HT1080 (cell line): ENCODE results near the gene COG8. TPM values are rescaled to one million over a fixed set of nuclear protein-coding genes. Genes with fewer than 3 reads are reported as not detected.
"Not testable (repeated sequence)": the region's sequence is repeated elsewhere in the genome, so short reads cannot be mapped to it uniquely, and the experiment has no call there.

Experiments used
- DNase-seq: peaks from one replicate; pipeline ENCODE4 v3.0.0-alpha.2; 2015; ENCODE audit warnings: low read depth
- polyA plus RNA-seq, 2 experiments: library from polyadenylated mRNA; depleted of rRNA; stranded (reverse); fragments of >200 nt; gene quantifications; 2 replicates each; pipeline ENCODE4 v1.2.3, GENCODE V29; 2015
- total RNA-seq: library from RNA; depleted of rRNA; stranded (reverse); fragments of >200 nt; shearing (Covaris generic); gene quantifications from 2 replicates; pipeline ENCODE4 v1.2.3, GENCODE V29; 2014; rRNA removed

Gene COG8, protein sequence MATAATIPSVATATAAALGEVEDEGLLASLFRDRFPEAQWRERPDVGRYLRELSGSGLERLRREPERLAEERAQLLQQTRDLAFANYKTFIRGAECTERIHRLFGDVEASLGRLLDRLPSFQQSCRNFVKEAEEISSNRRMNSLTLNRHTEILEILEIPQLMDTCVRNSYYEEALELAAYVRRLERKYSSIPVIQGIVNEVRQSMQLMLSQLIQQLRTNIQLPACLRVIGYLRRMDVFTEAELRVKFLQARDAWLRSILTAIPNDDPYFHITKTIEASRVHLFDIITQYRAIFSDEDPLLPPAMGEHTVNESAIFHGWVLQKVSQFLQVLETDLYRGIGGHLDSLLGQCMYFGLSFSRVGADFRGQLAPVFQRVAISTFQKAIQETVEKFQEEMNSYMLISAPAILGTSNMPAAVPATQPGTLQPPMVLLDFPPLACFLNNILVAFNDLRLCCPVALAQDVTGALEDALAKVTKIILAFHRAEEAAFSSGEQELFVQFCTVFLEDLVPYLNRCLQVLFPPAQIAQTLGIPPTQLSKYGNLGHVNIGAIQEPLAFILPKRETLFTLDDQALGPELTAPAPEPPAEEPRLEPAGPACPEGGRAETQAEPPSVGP
- total RNA-seq = 65.5 and 79.0 TPM in 2 replicates
- polyA plus RNA-seq (2015; cell fraction: cytosol; rRNA removed) = 45.9 and 49.1 TPM in 2 replicates
- 74.5 and 88.0 TPM in 2 replicates for polyA plus RNA-seq (2015; cell fraction: nucleus; rRNA removed)

DNA sequence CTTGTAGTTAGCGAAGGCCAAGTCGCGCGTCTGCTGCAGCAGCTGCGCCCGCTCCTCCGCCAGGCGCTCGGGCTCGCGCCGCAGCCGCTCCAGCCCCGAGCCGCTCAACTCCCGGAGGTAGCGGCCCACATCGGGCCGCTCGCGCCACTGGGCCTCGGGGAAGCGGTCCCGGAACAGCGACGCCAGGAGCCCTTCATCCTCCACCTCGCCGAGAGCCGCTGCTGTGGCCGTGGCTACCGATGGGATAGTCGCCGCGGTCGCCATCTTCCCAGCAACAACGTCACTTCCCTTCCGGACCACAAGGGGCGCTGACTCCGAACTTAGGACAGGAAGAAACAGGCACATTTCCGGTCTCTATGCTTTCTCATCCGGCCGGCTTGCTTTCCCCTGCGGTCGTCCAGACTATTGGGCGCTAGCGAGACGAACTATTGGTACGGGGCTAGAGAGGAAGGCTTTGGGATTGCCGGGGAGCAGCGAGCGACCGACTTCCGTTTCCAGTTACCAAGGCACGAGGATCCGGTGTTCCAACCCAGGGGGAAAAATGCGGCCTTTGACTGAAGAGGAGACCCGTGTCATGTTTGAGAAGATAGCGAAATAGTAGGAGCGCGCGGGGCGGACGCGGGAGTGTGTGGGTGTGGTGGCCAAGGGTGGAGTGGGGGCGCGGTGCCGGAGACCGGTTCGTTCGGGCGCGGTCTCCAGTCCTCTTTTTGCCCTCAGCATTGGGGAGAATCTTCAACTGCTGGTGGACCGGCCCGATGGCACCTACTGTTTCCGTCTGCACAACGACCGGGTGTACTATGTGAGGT lies at the start of gene COG8, which contains the start of gene NIP7:
Gene COG8 (minus strand): TSS at position 276 of the 806 bp plus-strand sequence. CDS start 12 bp downstream, at position 264.
Gene NIP7 (plus strand): TSS at position 484 of the 806 bp plus-strand sequence. CDS start 58 bp downstream, at position 542.
- DNase-seq = peak; percentile 98

DNA sequence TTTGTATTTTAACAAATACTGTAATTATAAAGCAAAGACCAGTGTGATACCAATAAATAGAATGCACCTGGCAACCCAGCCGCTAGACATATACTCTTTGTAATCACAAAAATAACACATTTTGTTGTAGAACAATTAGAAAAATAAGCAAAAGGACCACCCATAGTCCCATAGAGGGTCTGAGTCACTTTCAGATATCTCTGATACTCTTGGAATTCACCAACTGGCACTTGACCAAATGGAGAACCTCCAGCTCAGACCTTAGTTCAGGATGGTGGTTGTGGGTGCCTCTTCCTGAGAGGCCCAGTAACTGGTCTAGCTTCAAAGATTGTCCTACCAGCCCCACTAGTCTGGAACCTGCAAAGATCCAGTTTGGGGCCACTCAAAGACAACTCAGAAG lies 47.2 kb upstream of the COG8 start:
- no peak for DNase-seq

DNA sequence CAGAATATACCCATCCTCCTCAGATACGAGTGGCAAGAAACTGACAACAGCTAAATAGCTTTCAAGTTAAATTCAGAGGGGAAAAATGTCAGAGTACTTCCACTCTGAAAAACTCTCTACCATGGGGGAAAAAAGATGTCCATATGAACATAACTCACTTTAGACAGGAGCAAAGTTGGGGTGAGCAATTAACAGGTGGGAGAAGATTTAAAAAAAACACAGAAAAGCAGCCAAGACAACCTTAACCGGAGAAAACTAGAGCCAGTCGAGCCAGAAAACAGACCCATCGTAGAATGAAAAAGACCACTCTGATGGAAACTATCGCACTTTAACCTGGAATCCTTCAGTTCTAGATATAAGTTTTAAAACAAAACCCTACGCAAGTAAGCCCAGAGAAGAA lies 45.6 kb upstream of the COG8 start:
- no peak for DNase-seq

DNA sequence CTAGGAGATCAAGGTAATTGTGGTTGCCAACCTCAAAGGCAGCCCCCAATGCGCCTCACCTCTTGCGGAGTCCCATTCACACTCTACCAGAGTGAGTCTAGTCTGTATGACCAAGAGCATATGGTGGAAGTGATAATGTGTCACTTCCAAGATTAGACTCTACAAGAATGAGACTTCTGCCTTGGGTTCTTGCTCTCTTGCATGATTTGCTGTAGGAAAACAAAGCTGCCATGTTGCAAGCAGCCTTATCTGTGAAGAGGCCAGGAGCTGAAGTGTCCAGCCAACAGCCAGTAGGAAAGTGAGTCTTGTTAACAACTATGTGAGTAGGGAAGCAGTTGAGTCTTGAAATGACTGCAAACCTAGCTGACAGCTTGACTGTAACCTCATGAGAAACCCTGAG lies 43.1 kb upstream of the COG8 start:
- no peak for DNase-seq

DNA sequence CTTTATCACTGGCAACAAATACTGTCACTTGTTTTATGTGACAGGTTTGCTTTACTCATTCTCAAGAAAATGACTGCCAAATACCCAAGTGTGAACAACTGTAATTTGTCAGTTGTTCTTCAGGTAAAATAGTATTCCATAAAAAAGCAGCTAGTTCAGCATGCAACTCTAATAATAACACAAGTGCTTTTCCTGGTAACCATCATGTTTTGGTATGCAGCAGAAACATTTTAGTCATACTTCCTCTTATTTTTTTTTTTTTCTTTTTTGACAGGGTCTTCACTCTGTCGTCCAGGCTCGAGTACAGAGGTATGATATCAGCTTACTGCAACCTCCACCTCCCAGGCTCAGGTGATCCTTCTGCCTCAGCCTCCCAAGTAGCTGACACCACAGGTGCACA lies 41.9 kb upstream of the COG8 start:
- no peak for DNase-seq

DNA sequence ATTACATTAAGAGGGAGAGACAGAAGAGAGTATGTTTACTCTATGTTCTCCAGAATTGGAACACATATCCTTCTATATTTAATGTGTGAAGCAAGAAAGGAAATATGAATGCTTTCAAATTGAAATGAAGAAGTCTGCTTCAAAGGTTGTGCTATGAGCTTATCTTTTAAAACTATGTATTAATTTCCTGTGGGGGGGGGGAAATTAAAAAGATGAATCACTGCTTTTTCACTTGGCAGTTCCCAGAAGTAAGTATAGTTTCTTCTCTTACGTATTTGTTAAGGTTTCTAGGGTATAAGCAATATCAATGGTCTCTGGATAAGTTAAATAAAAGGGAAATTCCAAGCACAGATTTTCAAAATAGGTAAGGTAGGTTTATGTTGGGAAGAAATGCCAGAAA lies 39.4 kb upstream of the COG8 start:
- no peak for DNase-seq

DNA sequence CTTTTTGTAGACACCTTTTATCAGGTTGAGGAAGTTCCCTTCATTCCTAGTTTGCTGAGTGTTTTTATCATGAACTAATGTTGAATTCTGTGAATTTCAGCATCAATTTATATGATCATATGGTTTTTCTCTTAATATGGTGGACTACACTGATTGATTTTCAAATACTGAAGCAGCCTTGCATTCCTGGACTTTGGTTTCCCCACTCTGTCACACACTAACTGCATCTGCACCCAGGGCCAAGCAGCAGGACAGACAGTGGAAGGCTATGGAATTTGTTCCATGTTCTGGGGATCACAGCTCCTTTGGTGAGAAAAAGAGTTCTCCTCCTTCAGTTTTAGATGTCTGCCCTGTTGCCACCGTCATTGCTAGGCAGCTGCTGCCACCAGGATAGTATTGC lies 38.7 kb upstream of the COG8 start:
- no peak for DNase-seq

DNA sequence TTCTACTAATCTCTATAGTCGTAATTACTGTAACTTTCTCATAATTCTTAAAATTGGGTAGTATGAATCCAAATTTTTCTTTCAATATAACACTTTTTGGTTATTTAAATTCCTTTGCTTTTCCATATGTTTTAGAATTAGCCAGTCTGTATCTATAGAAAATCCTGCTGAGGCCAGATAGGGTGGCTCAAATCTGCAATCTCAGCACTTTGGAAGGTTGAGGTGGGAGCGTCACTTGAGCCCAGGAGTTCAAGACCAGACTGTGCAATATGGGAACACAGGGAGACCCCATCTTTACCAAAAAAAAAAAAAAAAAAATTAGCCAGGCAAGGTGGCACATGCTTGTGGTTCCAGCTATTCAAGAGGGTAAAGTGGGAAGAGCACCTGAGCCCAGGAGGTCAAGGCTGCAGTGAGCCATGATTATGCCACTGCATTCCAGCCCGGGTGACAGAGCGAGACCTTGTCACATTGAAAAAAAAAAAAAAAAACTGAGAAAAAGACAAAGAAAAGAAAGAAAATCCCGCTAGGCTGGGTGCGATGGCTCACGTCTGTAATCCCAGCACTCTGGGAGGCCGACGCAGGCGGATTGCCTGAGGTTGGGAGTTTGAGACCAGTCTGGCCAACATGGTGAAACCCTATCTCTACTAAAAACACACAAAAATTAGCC lies 37.2 kb upstream of the COG8 start:
- no peak for DNase-seq

DNA sequence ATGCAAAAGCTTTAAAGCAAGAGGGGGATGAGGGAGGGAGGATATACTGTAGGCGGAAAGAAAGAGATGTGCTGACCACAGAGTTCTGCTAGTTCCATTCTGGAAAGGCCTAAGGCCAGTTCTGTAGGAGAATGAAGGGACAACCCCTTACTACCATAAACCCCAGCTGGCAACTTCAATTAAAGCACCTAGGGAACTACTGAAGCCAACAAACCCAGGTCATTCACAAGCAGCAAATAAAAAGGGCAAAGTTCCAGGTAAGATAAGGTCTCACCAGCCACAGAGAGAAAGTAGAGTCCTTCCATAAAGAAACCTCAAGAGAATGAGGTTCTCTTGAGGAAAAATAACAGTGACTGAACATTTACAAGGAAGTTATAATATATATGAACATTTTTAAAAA lies 33.7 kb upstream of the COG8 start:
- DNase-seq = no peak

DNA sequence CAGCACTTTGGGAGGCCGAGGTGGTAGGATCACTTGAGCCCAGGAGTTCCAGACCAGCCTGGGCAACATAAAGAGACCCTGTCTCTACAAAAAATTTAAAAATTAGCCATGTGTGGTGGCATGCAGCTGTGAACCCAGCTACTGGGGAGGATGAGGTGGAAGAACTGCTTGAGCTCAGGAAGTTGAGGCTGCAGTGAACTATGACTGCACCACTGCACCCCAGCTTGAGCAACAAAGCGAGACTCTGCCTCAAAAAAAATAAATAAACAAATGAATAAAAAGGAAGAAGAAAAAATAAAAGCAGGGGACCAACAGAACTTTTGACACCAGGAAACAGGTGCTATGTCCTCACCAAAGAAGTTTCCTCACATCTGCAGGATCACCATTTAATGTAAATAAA lies 32.2 kb upstream of the COG8 start:
- no peak for DNase-seq

DNA sequence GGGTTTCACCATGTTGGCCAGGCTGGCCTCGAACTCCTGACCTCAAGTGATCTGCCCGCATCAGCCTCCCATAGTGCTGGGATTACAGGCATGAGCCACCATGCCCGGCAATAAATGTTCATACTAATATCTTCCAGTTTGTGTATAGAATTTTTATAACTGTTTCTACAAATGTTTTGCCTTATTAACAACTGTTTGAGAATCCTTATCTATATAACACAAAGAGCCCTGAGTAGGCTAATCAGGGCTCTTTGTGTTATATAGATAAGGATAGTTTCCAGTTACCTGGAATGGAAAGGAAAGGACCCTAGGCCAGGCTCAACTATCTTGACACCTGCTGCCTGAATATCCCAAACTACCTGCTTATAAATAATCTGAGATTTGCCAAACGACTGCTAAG lies 29.5 kb upstream of the COG8 start:
- DNase-seq = no peak

DNA sequence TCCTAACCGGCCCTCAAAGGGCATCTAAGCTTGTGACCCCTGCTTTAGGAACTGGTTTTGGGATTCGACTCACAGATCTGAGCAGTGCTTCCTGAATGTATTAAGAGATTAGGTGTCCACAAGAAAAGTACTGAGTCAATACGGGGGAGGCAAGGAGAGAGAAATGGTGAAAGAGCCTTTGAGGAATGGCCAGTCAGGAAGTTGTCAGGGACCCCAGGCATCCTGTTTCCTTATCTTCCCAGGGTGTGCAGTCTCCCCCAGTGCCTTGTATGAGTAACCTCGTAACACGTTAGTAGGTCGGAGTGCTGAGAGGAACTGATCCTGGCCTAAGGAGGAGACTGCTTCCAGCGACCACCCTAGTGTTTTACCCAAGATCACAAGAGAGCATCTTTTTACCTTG lies 28.6 kb upstream of the COG8 start:
- DNase-seq = peak; percentile 45

DNA sequence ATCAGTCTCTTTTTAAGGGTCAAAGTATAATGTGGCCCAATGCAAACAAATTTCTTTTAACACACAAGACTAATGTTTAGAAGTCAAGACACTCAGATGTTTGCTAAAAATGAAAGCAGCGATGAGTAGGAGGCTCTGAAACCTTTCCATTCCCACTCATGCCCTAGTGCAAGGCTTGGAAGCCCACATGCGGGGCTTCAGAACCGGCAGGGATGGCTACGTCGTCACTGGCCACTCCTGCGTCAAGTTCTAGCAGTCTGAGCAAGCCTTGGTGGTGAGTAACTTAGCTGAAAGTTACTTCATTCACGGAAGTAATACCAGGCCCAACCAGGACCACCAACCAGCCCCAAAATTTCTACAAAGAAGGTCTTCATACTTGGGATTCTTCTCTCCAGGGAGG lies 27.1 kb upstream of the COG8 start:
- DNase-seq = no peak

DNA sequence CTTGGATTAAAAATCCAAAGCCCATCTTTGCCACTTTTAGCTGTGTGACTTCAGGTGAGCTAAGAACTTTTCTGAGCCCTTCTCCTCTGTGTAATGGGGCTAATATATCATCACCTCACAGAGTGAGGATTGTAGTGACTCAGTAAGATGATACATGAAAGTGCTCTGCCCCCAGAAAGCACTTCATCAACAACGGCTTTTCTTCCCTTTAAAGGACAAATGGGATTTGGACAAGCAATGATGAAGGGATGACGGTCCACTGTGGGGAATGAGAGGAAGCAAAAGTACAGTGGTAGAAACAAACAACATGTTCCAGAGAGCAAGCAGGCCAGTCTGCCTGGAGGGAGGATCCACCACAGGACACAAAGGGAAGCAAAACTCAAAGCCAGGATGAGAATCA lies 26.5 kb upstream of the COG8 start:
- no peak for DNase-seq

DNA sequence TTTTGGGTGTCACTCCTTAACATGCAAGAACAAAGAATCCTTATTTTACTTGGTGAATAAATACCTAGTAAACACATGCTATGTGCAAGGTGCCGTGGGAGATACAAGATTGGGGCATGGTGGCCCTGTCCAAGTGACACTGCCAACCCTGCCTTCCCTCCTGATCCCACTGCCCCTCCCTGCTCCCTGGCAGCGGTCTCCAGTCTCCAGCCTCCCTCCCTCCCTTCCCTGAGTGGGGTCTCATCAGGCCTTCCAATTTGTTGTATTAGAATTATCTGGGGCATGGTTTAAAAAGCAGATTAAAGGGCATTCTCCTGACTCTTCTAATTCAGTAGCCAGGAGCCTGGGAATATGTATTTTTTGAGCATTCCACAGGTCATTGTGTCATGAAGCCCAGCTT lies 24.7 kb upstream of the COG8 start:
- no peak for DNase-seq

DNA sequence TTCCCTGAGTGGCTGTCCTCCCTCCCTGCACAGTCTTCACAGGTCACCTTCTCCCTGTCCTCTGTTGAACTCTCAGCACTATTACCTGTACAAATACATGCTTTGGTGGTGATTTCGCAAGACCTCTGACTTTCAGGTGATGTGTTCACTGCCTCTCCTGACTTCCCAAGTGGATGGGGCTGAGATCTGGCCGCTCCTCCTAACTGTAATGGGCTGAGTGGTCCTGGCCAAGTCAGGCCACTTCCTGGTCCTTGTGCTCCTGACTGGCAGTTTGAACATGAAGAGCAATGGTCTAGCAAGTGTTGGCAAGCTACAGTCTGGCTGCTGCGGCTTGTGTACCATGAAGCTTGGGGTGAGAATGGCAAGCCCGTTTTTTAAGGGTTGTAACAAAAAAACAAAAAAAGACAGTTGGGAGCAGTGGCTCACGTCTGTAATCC lies 23.9 kb upstream of the COG8 start:
- no peak for DNase-seq

DNA sequence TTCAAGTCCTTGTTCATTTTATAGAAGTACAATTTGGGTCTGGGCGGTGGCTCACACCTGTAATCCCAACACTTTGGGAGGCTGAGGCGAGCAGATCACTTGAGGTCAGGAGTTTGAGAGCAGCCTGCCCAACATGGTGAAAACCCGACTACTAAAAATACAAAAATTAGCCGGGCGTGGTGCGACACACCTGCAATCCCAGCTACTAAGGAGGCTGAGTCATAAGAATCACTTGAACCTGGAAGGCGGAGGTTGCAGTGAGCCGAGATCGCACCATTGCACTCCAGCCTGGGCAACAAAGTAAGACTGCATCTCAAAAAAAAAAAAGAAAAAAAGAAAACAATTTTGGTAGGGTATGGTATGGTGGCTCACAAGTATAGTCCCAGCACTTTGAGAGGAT lies 20.7 kb upstream of the COG8 start:
- DNase-seq = not testable (repeated sequence)

DNA sequence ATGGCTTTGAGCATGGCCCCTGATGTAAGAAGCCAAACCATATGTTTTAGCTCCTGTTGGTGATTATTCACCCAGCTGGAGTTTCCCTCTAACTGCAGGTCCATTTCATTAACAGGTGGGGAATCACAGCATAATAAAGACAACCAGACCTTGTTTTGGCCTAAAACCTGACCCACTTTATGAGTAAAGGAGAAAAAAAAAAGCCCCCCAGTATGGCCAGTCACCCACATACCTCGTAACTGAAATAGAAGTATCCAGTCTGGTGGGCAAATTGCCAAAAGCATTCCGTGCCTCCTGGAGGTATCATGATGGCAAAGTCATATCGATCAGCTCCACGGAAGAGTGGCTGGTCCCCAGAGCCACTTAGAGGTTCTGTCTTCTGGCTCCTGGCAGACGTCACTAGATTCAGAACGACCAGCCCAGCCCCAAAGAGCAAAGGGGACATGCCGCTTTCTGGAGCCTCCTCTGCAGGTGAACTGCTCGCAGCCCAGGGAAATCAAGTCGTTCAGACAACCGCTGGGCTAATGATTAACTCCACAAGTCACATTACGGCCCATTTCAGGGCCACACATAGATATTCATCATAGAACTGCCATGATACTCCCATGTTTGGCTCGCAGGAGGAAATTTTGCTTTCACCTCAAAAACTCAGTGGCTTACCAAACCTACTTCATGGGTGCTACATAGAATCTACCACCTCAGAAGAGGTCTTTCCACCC lies 12.1 kb upstream of the COG8 start, which contains the start of gene TMED6:
Gene TMED6 (minus strand): TSS at position 478 of the 719 bp plus-strand sequence. CDS start 33 bp downstream, at position 445.
- no peak for DNase-seq

DNA sequence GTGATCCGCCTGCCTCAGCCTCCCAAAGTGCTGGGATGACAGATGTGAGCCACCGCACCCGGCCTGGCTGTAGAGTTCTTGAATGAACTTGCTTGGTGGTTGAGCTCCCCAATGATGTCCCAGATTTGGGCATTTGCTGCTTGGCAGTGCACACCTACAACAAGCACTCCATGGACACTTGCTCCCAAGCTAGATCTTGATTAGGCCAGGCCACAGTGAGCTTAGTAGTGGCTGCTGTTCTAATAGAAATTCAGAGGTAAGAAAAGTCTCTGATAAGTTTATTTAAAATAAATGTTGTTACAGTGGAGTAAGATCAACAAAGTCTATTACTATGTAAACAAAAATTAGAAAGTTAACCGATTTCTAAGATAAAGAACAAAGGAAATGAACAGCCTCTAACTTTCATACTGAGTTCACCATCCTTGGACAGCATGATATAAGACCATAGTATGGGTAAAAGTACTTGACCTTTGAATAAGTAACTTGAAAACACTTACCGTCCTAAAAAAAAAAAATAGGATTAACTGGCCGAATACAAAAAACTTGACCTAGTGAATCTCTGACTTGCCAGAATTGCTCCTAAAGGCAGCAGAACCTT lies 11.3 kb upstream of the COG8 start:
- no peak for DNase-seq

DNA sequence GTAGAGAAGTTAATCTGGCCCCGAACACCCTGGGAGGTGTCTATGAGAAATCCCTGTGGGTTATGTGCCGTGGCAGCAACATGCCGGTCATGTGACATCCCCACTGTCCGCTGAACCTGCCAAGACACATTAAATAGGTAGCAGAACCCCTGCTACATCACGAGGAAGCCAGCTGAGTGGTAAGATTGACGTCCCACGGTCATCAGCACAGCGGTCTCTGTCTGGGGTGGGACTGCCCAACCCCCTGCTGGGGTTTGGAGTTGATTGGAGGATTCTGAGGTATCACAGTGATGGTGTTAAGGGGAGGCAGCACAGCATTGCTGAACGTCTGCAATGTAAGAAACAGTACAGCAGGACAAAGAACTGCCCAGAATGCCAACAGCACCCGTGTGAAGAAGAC lies 10.2 kb upstream of the COG8 start:
- DNase-seq = no peak
